Activated naive CD4-positive, alpha-beta T cell treated with anti-CD3 and anti-CD28 coated beads, Interleukin-2, amount 50 U/mL, for 16 hours (primary cell): ENCODE measurements around the gene DLG2.

Experiments
- DNase-seq: peaks from one replicate; pipeline ENCODE4 v3.0.0-alpha.2; 2020

The DLG2 gene

GRCh38 chr11:83681906-83682610, 1945.1 kb downstream of the DLG2 start:
- no peak for DNase-seq

DNA sequence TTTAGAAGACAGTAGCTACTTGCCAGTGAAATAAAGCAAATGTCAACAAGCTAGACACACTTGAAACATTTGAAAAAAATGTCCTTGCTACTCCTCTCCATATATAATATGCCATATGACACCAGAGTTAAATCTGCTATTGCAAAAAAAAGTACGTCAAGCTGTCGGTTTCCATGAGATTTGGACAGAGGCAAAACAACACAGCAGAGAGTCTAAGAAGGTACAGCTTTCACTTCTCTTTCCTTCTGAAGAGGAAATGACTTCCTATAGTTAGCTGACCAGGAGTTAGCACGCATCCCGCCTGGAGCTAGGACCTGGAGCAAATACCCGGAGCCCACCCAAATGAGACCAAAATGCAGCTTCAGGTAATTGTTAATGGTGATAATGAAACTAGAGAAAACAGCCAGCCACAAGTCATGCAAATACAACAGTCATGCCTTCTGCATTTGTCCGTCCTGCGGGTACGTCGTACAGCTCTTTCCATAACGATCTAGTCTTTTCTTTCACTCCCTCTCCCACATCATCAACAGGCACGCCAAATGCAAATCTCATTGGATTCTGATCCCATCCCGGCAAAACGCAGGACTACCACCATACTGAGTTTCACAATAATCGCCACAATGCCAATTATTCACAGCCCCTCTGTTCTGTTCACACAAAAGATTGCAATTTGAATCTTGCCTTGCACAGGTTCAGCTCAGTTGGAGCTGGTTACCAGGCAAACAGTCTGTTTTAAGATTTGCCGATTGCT, 1945.9 kb downstream of the DLG2 start:
- no peak for DNase-seq

DNA sequence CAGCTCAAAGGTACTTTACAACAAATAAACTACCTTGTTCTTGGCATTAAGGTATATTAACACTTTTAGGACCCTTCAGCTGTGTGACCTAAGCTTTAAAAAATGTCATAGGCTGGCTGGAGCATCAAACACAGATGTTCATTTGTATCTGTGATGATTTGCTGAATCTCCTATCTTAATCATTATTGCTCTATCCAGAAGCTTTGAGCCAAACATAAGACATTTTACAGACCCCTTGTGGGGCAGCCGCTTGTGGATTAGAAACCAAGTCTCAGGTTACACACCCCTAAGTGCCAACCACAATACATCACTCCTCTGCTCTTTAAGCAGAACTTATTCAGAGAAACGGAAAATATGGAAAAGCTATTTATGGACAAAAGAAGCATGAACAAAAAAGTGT, 1946.8 kb downstream of the DLG2 start:
- DNase-seq = no peak

GRCh38 chr11:83678831-83679584, 1948.1 kb downstream of the DLG2 start:
- DNase-seq = no peak

- DNase-seq = no peak
These were observed 1949.4 kb downstream of the DLG2 start for GRCh38 chr11:83677730-83678129.

DNA sequence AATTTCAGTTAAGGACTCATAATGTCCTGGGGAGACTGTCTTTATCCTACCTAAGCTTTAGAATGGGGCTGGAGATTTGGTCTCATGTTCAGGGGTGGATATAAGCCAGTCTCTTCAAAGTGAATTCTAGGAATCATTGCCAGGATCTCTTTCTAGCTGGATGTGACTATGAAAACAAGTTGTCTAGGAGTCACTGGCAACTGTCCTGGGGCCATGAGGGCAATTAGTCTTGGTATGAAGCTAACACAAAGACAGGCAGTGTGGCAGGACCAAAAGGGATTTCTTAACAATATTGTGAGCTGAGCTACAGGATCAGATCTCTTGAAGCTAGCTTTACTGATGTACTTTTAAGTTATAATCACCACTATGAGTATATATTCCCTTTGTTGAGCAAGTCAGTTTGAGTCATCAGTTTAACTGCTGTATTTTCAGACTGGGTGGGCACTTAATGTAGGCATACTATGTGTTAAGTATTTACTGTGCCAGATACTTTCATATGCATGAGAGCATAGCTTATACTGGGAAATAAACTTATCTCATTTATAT, 1951.0 kb downstream of the DLG2 start:
- no peak for DNase-seq

DNA sequence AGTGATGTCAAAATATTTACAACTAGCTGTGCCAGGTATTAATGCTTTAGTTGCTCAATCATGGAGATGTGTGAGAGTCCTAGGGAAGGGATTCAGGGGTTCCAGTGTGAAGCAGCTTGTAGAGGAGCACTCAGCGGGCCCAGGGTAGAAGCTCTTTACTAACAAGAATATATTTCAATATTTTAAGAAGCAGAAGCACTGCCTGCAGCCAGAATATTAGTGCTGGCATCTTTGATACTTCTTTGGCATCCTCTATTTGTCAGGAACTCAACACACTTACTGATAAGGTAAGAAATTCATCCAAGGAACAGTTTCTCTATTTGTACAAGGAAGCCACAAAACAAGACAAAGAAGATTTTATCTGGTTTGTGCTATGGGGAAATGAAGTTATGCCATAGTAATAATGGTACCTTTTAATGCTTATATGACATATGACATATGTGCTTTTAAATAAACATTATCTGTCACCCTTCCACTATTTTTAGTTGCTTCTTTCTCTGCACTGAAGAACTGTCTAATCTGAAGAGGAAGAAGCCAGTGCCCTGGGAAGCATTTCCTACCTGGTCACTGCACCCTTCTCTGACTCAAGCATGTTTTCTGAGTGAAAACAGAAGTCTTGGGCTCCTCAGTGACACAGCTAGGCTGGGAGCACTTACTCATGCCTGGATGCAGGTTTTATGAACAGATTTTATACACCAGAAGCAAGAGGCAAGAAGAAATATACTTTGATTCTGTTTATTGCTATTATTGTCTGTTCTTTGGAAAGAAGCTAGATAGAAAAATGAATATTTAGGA, 1952.8 kb downstream of the DLG2 start:
- DNase-seq = no peak

GRCh38 chr11:83671289-83671688, 1955.9 kb downstream of the DLG2 start:
- no peak for DNase-seq

- no peak for DNase-seq
These were observed 1961.0 kb downstream of the DLG2 start for GRCh38 chr11:83666149-83666548.

DNA sequence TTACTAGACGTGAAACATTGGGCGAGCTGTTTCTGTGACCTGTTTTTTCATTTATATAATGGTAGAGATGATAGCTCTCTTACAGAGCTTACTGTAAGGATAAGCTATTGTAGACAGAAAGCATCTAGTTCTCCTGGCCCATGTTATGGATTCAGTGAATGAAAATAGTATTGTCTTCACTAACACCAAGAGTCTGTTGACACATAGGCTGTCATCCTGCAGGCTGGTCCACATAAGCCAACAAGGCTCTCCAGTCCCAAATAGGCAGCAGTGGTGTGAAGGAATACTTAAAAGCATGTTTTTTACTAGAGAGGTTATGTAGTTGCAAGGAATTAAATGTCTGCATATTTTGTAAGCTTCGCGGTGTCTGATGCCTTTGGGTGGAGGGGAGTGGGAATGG, 1963.2 kb downstream of the DLG2 start:
- no peak for DNase-seq

DNA sequence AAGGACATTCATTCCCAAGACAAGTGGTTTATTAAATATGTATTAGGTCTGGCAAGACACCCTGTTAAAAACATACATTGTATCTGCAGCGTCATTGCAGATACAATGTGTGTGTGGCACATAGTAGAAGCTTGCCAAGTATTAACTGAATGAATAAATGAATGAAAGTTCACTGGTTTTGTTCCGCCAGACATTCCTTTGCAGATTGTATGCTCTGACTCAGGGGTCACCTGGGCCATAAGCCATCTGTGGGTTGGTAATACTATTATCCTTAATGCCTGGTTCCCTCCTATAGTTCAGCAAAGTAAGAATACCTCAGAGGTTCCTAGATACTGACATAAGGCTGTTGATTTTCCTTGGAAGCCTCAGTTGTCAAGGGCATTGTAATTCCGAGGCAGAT, 1963.7 kb downstream of the DLG2 start:
- DNase-seq = no peak

- DNase-seq = no peak
These were observed 1964.7 kb downstream of the DLG2 start for GRCh38 chr11:83662494-83662893.

DNA sequence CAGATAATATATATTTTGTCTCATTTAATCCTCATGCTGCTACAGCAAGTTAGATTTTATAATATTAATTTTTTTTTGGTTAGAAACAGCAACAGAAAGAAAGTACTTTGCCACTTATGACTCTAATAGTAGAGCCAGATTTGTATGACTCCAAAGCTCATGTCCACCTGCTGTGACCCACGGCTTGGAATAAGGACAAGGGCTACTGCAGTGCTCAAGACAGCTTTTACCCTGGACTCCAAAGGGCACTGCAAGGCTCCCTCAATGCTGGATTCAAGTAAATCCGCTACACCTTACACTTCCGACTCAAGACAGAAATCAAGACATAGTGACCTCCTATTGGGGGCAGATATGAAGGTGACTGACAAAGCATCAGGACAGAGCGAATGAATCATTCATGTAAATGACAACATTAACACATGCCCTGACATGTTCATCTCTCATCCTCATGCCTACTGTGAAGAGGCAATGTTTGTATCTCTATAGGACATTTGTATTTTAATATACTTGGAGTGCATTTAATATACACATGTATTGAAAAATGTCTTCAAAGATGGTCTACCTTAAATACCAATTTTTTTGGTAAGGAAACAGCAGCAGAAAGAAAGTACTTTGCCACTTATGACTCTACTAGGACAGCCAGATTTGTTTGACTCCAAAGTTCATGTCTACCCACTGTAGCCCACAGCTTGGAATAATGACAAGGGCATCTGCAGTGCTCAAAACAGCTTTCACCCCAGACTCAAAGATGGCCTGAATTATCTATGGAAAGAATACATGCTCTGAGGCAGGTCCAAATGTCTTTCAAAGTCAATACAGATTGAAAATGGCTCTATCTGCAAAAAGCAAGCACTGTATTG, 1965.4 kb downstream of the DLG2 start:
- no peak for DNase-seq

- no peak for DNase-seq
These were observed 1967.7 kb downstream of the DLG2 start for GRCh38 chr11:83659466-83659865.

GRCh38 chr11:83656796-83657330, 1970.3 kb downstream of the DLG2 start:
- no peak for DNase-seq

- DNase-seq = no peak
These were observed 1971.2 kb downstream of the DLG2 start for GRCh38 chr11:83655976-83656375.

- no peak for DNase-seq
These were observed 1977.7 kb downstream of the DLG2 start for GRCh38 chr11:83649528-83649855.

DNA sequence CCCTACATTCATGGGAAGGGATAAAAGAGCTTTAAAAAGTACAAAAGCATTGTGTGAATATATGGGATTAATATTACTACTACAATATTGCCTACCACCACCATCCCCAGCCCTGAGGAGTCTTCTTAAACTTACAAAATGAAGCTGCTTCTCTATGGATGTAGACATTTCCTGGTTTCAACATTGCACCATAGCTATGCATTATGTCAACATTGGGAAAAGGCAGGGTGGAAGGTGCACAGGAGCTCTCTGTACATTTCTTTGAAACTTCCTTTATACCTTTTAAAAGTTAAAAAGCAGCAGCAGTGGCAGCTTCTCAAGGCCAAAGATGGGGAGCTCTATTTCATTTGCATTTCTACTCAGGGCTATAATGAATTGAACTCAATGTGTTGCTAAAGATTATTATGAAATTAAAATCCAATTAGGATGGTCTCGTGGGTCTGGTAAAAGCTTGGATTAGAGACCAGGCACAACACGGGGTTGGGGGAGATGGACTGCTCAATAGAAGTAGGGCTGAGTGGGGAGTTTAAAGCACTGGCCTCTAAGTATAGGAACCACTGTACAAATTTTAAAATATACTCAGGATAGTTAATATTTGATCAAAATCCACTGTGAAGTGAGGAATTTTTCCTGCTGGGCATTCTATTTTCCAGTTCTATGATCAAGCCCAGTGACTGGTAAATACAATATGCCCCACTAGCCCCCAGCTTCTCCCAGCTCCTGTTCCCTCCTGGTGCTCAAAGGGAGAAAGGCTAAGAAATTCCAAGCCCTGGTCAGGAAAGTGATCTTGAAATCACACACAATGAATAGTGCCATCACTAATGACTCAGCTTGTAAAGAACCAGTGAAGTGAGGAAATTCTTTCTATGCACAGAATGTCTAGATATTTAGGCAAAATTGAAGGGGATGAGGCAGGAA, 1978.3 kb downstream of the DLG2 start:
- no peak for DNase-seq

GRCh38 chr11:83645561-83645960, 1981.6 kb downstream of the DLG2 start:
- no peak for DNase-seq

DNA sequence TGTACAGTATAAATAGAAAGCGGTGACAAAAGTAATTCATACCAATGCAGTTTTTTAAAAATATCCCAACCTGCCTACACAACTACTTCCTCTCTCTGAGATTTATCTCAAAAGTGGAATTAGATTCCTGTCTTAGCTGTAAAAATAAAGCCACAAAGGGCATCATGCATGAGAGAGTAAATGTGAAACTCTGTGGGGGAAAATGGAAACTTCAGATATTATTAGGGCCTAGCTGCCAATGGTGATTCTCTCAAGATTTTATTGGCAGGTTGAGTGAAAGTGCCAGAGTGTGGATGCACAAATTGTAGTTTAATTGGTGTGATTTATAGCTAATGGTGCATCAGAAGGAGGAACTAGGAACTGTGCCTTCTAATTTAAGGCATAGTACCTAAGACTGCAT, 1984.0 kb downstream of the DLG2 start:
- no peak for DNase-seq
